Activated naive CD4-positive, alpha-beta T cell treated with anti-CD3 and anti-CD28 coated beads for 36 hours (primary cell): ENCODE data around the gene FAM149A. TPM values are rescaled to one million over a fixed set of nuclear protein-coding genes. Genes with fewer than 3 reads are reported as not detected.

ENCODE experiments used
- CTCF ChIA-PET: fragments of 350-600 bp; sonication (Branson Sonifier 250); formaldehyde crosslinking; loops from one replicate; lab custom pipeline; 2021; ENCODE audit warnings: antibody characterized with exemption; lab: Charles Lee
- DNase-seq: peaks from one replicate; pipeline ENCODE4 v3.0.0-alpha.2; 2020
- H3K27ac Mint-ChIP-seq: one replicate; pipeline ENCODE4 v1.8.0; 2021; ENCODE audit warnings: mild to moderate bottlenecking, mixed read lengths
- H3K27me3 Mint-ChIP-seq: one replicate; pipeline ENCODE4 v1.8.0; 2021; ENCODE audit warnings: low read depth, mixed read lengths
- H3K36me3 Mint-ChIP-seq: one replicate; pipeline ENCODE4 v1.8.0; 2021; ENCODE audit warnings: low read depth, mixed read lengths
- H3K4me1 Mint-ChIP-seq: one replicate; pipeline ENCODE4 v1.8.0; 2021; ENCODE audit warnings: low read depth, mixed read lengths
- H3K4me3 Mint-ChIP-seq: one replicate; pipeline ENCODE4 v1.8.0; 2021; ENCODE audit warnings: mild to moderate bottlenecking, moderate library complexity, mixed read lengths
- H3K9me3 Mint-ChIP-seq: one replicate; pipeline ENCODE4 v1.8.0; 2021; ENCODE audit warnings: mixed read lengths
- intact Hi-C: fragments of 100-400 bp; cut with micrococcal nuclease; formaldehyde crosslinking; loops from one replicate; pipeline ENCODE4 v1.15.1; 2023
- total RNA-seq, 2 experiments: library from RNA; stranded (reverse); gene quantifications; one replicate each; pipeline ENCODE4 v1.2.3, GENCODE V29; 2021

FAM149A gene
- under 1 TPM; 0.36 to 0.42 TPM for total RNA-seq

GRCh38 chr4:186104114-186104889, at the start of gene FAM149A:
FAM149A (plus strand) TSS chr4:186104704.
- no peaks in the 10 kb centered on the region for H3K36me3 Mint-ChIP-seq
- no peak within 1 kb of the TSS for H3K27ac Mint-ChIP-seq
- H3K9me3 Mint-ChIP-seq = no peaks in the 10 kb centered on the region
- peak; percentile 64 for DNase-seq
- H3K27me3 Mint-ChIP-seq = peaks cover 45% of the 10 kb centered on the region
- CTCF ChIA-PET = interaction anchor here (0.6 kb wide), 1 partner anchor 33 kb away, joined by 3 read pairs; no protein-coding TSS in a partner anchor
- H3K4me3 Mint-ChIP-seq = peak within 1 kb of the TSS; percentile 66
- peaks cover 7% of the 10 kb centered on the region for H3K4me1 Mint-ChIP-seq
- intact Hi-C loops = loop anchor here (2.0 kb wide), 1 partner anchor 86 kb away; the partner anchor contains the start of gene CYP4V2

- intact Hi-C loops = no loop called here
- Mint-ChIP-seq H3K9me3 (peaks cover 3% of the 10 kb centered on the region), H3K4me1 (peaks cover 2% of the 10 kb centered on the region), H3K27me3 (peaks cover 5% of the 10 kb centered on the region), H3K4me3 (no peak overlapping the region), H3K27ac (no peak overlapping the region), H3K36me3 (peaks cover 3% of the 10 kb centered on the region)
- no peak for DNase-seq
- CTCF ChIA-PET = interaction anchor here (1.1 kb wide), 1 partner anchor 79 kb away, joined by 8 read pairs; no protein-coding TSS in a partner anchor
These were observed 46.1 kb upstream of the FAM149A start for GRCh38 chr4:186058253-186058979.

- Mint-ChIP-seq H3K4me3 (no peak overlapping the region), H3K36me3 (peaks cover 3% of the 10 kb centered on the region), H3K27ac (no peak overlapping the region), H3K4me1 (peaks cover 2% of the 10 kb centered on the region), H3K9me3 (peaks cover 3% of the 10 kb centered on the region), H3K27me3 (peaks cover 8% of the 10 kb centered on the region)
- DNase-seq = no peak
- intact Hi-C loops = no loop called here
- CTCF ChIA-PET = no interaction called here
These were observed 45.6 kb upstream of the FAM149A start for GRCh38 chr4:186058980-186059316.

GRCh38 chr4:186061921-186062320, 42.6 kb upstream of the FAM149A start:
- H3K27ac Mint-ChIP-seq = no peak overlapping the region
- H3K27me3 Mint-ChIP-seq = peaks cover 10% of the 10 kb centered on the region
- no peak for DNase-seq
- H3K4me3 Mint-ChIP-seq = no peak overlapping the region
- H3K36me3 Mint-ChIP-seq = peaks cover 3% of the 10 kb centered on the region
- CTCF ChIA-PET = interaction anchor here (0.9 kb wide), 1 partner anchor 24 kb away, joined by 3 read pairs; no protein-coding TSS in a partner anchor
- intact Hi-C loops = no loop called here
- peaks cover 2% of the 10 kb centered on the region for H3K4me1 Mint-ChIP-seq
- peaks cover 3% of the 10 kb centered on the region for H3K9me3 Mint-ChIP-seq

GRCh38 chr4:186067757-186068385, 36.6 kb upstream of the FAM149A start:
- peaks cover 7% of the 10 kb centered on the region for H3K27me3 Mint-ChIP-seq
- DNase-seq = peak; percentile 65
- no peaks in the 10 kb centered on the region for H3K9me3 Mint-ChIP-seq
- H3K36me3 Mint-ChIP-seq = no peaks in the 10 kb centered on the region
- peaks cover 11% of the 10 kb centered on the region for H3K4me1 Mint-ChIP-seq
- CTCF ChIA-PET = interaction anchor here (0.6 to 2.0 kb wide), 9 partner anchors 64 to 570 kb away, joined by 3 to 10 read pairs (median 4); no protein-coding TSS in a partner anchor
- H3K27ac Mint-ChIP-seq = no peak overlapping the region
- H3K4me3 Mint-ChIP-seq = no peak overlapping the region
- intact Hi-C loops = loop anchor here (1.0 kb wide), 4 partner anchors 69 to 519 kb away; partner anchors contain the start of gene CYP4V2

GRCh38 chr4:186068581-186069348, 35.7 kb upstream of the FAM149A start, which contains the start of gene TLR3:
TLR3 (plus strand) TSS chr4:186069156; CDS start chr4:186076620, 7,464 bp downstream.
- no peaks in the 10 kb centered on the region for H3K36me3 Mint-ChIP-seq
- no peaks in the 10 kb centered on the region for H3K9me3 Mint-ChIP-seq
- H3K4me1 Mint-ChIP-seq = peaks cover 11% of the 10 kb centered on the region
- DNase-seq = no peak
- H3K4me3 Mint-ChIP-seq = peak within 1 kb of the TSS; percentile 57
- intact Hi-C loops = loop anchor here (1.0 kb wide), 4 partner anchors 69 to 519 kb away; partner anchors contain the start of gene CYP4V2
- no peak within 1 kb of the TSS for H3K27ac Mint-ChIP-seq
- H3K27me3 Mint-ChIP-seq = peaks cover 6% of the 10 kb centered on the region
- CTCF ChIA-PET = interaction anchor here (0.7 to 2.0 kb wide), 7 partner anchors 63 to 518 kb away, joined by 3 to 10 read pairs (median 5); no protein-coding TSS in a partner anchor

GRCh38 chr4:186069729-186070128, 34.8 kb upstream of the FAM149A start:
- Mint-ChIP-seq H3K9me3 (no peaks in the 10 kb centered on the region), H3K4me3 (no peak overlapping the region), H3K36me3 (no peaks in the 10 kb centered on the region), H3K27me3 (peaks cover 4% of the 10 kb centered on the region), H3K27ac (no peak overlapping the region), H3K4me1 (peaks cover 11% of the 10 kb centered on the region)
- DNase-seq = no peak
- intact Hi-C loops = no loop called here
- CTCF ChIA-PET = interaction anchor here (1.8 kb wide), 1 partner anchor 68 kb away, joined by 7 read pairs; no protein-coding TSS in a partner anchor

GRCh38 chr4:186072516-186072915, 32.0 kb upstream of the FAM149A start:
- Mint-ChIP-seq H3K27me3 (no peaks in the 10 kb centered on the region), H3K27ac (no peak overlapping the region), H3K9me3 (no peaks in the 10 kb centered on the region), H3K36me3 (no peaks in the 10 kb centered on the region), H3K4me1 (peaks cover 11% of the 10 kb centered on the region), H3K4me3 (no peak overlapping the region)
- intact Hi-C loops = no loop called here
- CTCF ChIA-PET = interaction anchor here (1.5 kb wide), 1 partner anchor 65 kb away, joined by 3 read pairs; no protein-coding TSS in a partner anchor
- no peak for DNase-seq

- no peak for DNase-seq
- CTCF ChIA-PET = no interaction called here
- Mint-ChIP-seq H3K27ac (no peak overlapping the region), H3K4me1 (peaks cover 4% of the 10 kb centered on the region), H3K36me3 (no peaks in the 10 kb centered on the region), H3K9me3 (no peaks in the 10 kb centered on the region), H3K4me3 (no peak overlapping the region), H3K27me3 (no peaks in the 10 kb centered on the region)
- intact Hi-C loops = no loop called here
These were observed 30.3 kb upstream of the FAM149A start for GRCh38 chr4:186074189-186074588.

GRCh38 chr4:186078981-186079638, 25.4 kb upstream of the FAM149A start:
- Mint-ChIP-seq H3K4me3 (no peak overlapping the region), H3K27me3 (peaks cover 3% of the 10 kb centered on the region), H3K9me3 (no peaks in the 10 kb centered on the region), H3K27ac (no peak overlapping the region), H3K36me3 (no peaks in the 10 kb centered on the region), H3K4me1 (no peaks in the 10 kb centered on the region)
- no peak for DNase-seq
- intact Hi-C loops = no loop called here
- CTCF ChIA-PET = interaction anchor here (0.7 to 1.1 kb wide), 2 partner anchors 49 to 217 kb away, joined by 3 to 4 read pairs; no protein-coding TSS in a partner anchor

GRCh38 chr4:186079694-186080093, 24.8 kb upstream of the FAM149A start:
- Mint-ChIP-seq H3K9me3 (no peaks in the 10 kb centered on the region), H3K36me3 (no peaks in the 10 kb centered on the region), H3K4me1 (no peaks in the 10 kb centered on the region), H3K4me3 (no peak overlapping the region), H3K27ac (no peak overlapping the region), H3K27me3 (peaks cover 3% of the 10 kb centered on the region)
- CTCF ChIA-PET = interaction anchor here (1.1 kb wide), 1 partner anchor 48 kb away, joined by 3 read pairs; no protein-coding TSS in a partner anchor
- no peak for DNase-seq
- intact Hi-C loops = no loop called here
